WTC11 (cell line): Measurements from ENCODE around the gene PMS1.

Source experiments
- CREB1 ChIP-seq: sonication (generic); formaldehyde crosslinking; IDR thresholded peaks from 2 replicates; pipeline ENCODE4 v1.8.0; 2023; ENCODE audit warnings: mild to moderate bottlenecking, missing genetic modification reagents
- NFE2L1 ChIP-seq: sonication (generic); formaldehyde crosslinking; IDR thresholded peaks from 2 replicates; pipeline ENCODE4 v1.8.1; 2023; ENCODE audit warnings: missing genetic modification reagents
- TP53 ChIP-seq: sonication (generic); formaldehyde crosslinking; IDR thresholded peaks from 2 replicates; pipeline ENCODE4 v1.8.1; 2023; ENCODE audit warnings: mild to moderate bottlenecking, missing genetic modification reagents
- TF ChIP-seq, protein P1 (sequence below): fragments of 200-600 bp; IDR thresholded peaks from 2 replicates; pipeline ENCODE4 v1.8.0; 2022; ENCODE audit warnings: antibody characterized with exemption
- TF ChIP-seq, protein P2 (sequence below): sonication (generic); formaldehyde crosslinking; IDR thresholded peaks from 2 replicates; pipeline ENCODE4 v1.8.0; 2022; ENCODE audit warnings: mild to moderate bottlenecking, missing genetic modification reagents

DNA sequence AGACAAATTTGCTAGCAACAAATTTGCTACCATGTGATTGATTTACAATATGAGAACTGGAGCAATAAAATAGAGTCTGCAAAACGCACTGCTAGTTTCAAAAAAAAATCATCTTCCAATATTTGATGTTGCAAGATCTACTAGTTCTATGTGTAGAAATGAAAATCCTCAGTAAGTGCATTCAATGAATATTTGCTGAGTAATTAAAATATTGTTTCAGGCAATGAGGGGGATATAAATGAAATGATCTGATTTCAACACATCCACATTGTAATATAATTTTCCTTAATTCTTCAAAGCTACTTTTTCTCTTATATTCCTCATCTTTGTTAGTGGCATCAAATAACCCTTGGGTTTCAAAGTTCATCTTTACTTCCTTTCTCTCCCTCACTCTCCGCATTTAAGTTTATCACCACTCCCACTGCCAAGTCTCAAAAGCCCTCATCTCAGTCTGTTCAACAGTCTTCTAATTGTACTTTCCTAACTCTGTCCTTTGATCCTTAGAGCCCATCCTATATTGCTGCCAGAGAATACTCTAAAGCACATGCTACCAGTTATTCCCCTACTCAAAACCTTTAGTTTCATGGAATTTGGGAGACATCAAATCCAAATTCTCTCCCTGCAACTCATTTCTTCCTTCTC, 27.8 kb upstream of the PMS1 start:
- TF ChIP-seq, protein P1, sequence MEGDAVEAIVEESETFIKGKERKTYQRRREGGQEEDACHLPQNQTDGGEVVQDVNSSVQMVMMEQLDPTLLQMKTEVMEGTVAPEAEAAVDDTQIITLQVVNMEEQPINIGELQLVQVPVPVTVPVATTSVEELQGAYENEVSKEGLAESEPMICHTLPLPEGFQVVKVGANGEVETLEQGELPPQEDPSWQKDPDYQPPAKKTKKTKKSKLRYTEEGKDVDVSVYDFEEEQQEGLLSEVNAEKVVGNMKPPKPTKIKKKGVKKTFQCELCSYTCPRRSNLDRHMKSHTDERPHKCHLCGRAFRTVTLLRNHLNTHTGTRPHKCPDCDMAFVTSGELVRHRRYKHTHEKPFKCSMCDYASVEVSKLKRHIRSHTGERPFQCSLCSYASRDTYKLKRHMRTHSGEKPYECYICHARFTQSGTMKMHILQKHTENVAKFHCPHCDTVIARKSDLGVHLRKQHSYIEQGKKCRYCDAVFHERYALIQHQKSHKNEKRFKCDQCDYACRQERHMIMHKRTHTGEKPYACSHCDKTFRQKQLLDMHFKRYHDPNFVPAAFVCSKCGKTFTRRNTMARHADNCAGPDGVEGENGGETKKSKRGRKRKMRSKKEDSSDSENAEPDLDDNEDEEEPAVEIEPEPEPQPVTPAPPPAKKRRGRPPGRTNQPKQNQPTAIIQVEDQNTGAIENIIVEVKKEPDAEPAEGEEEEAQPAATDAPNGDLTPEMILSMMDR: no peak
- TF ChIP-seq CREB1 (CRISPR knock-in tag): no peak
- TF ChIP-seq TP53 (CRISPR knock-in tag): no peak
- no peak for TF ChIP-seq NFE2L1 (CRISPR knock-in tag)
- TF ChIP-seq, protein P2, sequence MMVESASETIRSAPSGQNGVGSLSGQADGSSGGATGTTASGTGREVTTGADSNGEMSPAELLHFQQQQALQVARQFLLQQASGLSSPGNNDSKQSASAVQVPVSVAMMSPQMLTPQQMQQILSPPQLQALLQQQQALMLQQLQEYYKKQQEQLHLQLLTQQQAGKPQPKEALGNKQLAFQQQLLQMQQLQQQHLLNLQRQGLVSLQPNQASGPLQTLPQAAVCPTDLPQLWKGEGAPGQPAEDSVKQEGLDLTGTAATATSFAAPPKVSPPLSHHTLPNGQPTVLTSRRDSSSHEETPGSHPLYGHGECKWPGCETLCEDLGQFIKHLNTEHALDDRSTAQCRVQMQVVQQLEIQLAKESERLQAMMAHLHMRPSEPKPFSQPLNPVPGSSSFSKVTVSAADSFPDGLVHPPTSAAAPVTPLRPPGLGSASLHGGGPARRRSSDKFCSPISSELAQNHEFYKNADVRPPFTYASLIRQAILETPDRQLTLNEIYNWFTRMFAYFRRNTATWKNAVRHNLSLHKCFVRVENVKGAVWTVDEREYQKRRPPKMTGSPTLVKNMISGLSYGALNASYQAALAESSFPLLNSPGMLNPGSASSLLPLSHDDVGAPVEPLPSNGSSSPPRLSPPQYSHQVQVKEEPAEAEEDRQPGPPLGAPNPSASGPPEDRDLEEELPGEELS (CRISPR knock-in tag): no peak
